PFSK-1 (cell line): ENCODE measurements around the gene SRMS.

ENCODE experiments used
- FOXP2 ChIP-seq: optimal IDR thresholded peaks from 2 replicates; pipeline ENCODE3; 2011; ENCODE audit warnings: borderline replicate concordance, control low read depth, inconsistent platforms; ENCODE audit not compliant: insufficient read depth; ENCODE audit errors: extremely low read length, extremely low read depth
- POLR2AphosphoS5 ChIP-seq: IDR thresholded peaks from 2 replicates; pipeline ENCODE4 v1.6.1; 2012; ENCODE audit warnings: low read depth, mild to moderate bottlenecking, control low read depth, low read length, moderate library complexity
- SIN3A ChIP-seq: IDR thresholded peaks from 2 replicates; pipeline ENCODE4 v1.6.1; 2012; ENCODE audit warnings: mild to moderate bottlenecking, low read length, moderate library complexity, borderline replicate concordance; ENCODE audit not compliant: insufficient read depth
- TAF1 ChIP-seq: IDR thresholded peaks from 2 replicates; pipeline ENCODE4 v1.6.1; 2012; ENCODE audit warnings: low read length, control low read depth, borderline replicate concordance; ENCODE audit not compliant: insufficient read depth
- TF ChIP-seq, protein P1 (sequence below), 2 experiments: IDR thresholded peaks; 2 replicates each; pipeline versions ENCODE4 v1.6.1 to v1.8.0; 2011 to 2012; ENCODE audit warnings: low read depth in 2 of 2, low read length in 2 of 2, control low read depth in 1 of 2, inconsistent platforms in 1 of 2, mild to moderate bottlenecking in 1 of 2, moderate library complexity in 1 of 2; ENCODE audit not compliant: insufficient read depth in 1 of 2

SRMS gene

DNA sequence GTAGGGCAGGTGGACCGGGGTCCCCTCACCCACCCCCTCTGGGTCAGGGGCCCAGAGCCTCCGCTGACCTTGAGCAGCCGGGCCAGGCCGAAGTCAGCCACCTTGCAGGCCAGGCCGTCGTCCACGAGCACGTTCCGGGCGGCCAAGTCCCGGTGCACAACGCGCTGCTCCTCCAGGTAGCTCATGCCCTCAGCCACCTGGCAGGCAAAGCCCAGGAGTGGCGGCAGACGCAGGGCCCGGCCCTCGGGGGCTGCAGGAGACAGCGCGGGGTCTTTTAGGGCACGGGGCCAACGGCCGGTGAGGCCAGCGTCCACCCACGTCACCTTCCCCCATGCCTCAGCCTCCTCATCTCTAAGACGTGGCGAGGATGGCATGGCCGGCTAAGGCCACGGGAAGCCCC, 6.2 kb downstream of the SRMS start:
- TF ChIP-seq POLR2AphosphoS5 = no peak
- TF ChIP-seq TAF1 = no peak
- TF ChIP-seq, protein P1, sequence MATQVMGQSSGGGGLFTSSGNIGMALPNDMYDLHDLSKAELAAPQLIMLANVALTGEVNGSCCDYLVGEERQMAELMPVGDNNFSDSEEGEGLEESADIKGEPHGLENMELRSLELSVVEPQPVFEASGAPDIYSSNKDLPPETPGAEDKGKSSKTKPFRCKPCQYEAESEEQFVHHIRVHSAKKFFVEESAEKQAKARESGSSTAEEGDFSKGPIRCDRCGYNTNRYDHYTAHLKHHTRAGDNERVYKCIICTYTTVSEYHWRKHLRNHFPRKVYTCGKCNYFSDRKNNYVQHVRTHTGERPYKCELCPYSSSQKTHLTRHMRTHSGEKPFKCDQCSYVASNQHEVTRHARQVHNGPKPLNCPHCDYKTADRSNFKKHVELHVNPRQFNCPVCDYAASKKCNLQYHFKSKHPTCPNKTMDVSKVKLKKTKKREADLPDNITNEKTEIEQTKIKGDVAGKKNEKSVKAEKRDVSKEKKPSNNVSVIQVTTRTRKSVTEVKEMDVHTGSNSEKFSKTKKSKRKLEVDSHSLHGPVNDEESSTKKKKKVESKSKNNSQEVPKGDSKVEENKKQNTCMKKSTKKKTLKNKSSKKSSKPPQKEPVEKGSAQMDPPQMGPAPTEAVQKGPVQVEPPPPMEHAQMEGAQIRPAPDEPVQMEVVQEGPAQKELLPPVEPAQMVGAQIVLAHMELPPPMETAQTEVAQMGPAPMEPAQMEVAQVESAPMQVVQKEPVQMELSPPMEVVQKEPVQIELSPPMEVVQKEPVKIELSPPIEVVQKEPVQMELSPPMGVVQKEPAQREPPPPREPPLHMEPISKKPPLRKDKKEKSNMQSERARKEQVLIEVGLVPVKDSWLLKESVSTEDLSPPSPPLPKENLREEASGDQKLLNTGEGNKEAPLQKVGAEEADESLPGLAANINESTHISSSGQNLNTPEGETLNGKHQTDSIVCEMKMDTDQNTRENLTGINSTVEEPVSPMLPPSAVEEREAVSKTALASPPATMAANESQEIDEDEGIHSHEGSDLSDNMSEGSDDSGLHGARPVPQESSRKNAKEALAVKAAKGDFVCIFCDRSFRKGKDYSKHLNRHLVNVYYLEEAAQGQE (IDR thresholded peaks at IDR 0.05; ENCODE audit: insufficient read depth in 1 of 2, low read depth in 2 of 2, low read length in 2 of 2) = no peak
- no peak for TF ChIP-seq FOXP2
- no peak for TF ChIP-seq SIN3A

DNA sequence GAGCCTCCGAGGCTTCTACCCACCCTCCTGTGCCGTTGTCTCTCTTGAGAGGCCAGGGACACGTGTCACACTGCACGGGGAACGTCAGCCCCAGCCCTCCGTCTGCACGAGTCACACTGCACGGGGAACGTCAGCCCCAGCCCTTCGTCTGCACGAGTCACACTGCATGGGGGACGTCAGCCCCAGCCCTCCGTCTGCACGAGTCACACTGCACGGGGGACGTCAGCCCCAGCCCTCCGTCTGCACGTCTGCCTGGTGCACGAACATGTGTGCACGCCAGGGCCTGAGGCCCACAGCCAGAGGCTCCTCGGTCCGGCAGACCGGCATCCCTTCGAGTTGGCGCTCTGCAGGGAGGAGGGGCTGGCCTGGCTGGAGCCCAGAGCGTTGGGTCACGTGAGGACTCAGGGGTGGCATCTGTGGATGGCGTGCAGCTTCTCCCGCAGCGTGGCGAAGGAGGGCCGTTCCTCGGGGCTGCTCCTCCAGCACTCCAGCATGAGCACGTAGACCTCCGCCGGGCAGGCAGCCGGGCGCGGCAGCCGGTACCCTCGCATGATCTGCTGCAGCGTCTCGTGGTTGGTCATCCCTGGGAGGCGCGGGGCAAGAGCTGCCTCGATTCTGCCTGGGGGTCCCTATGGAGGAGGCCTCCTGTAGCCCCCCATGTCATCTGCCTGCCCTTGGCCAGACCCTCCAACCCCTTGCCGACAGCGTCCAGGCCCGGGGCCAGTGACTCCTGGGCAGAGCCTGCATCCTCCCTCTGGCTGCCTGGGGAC, 6.9 kb downstream of the SRMS start:
- TF ChIP-seq TAF1 (no peak), POLR2AphosphoS5 (no peak), FOXP2 (no peak), SIN3A (no peak)
- TF ChIP-seq, protein P1 (IDR thresholded peaks at IDR 0.05; ENCODE audit: insufficient read depth in 1 of 2, low read depth in 2 of 2, low read length in 2 of 2) = no peak

DNA sequence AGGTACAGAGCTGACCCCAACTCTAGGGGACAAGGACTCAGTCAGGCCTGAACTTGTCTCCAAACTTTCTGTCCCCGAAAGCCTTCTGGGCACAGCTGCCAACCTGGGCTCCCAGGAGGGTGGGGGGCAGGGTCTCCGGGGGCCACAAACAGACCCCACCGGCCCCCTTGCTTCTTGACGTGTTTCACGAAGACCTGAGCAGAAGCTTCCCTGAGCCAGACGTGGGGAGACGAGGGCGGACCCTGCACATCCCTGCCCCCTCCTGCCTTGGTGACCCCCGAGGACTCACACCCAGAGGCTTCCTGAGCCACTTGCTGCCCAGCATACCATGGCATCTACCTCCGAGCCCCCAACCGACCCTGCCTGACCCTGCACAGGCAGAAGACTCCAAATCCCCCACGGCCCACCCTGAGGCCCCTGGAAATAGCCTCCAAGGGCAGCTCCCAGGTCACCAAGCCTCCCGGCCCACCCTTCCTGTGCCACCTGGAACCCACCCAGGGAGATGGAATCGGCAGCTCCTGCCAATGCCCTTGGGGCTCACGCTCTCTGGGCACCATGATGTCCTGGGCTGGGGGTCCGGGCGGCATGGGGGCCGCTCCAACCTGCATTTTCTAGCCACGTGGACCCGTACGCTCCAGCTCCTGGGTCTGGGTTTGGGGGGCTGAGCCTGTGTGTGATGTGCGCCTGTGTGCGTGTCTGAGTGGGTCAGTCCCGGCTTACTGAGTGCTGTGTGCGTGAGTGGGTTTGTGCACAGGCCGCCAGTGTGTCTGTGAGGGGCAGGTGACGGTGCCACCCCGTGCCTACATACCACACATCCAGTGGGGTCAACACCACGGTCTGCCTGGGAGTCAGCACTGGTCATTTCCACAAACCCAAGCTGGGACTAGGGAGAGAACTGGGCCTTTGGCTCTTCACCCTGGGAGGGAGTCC, 7.8 kb downstream of the SRMS start:
- TF ChIP-seq SIN3A (no peak), FOXP2 (no peak), TAF1 (no peak), POLR2AphosphoS5 (no peak)
- TF ChIP-seq, protein P1 (IDR thresholded peaks at IDR 0.05; ENCODE audit: insufficient read depth in 1 of 2, low read depth in 2 of 2, low read length in 2 of 2) = no peak

DNA sequence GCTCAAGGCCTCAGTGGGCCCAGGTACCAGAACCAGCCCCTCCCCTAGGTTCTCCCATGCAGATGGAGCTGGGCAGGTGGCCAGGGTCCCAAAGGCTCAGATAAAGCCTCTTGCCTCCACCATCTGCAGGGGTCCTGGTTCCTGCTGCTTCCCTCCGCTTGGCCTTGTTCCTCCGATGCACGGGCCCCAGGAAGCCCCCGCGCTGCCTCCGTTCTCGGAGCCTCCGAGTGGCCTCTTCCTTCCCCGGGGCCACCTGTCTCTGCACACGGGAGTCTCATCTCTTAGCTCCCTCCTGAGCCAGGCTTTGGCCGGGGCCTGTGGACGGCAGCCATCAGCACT, 8.5 kb downstream of the SRMS start:
- TF ChIP-seq SIN3A = no peak
- TF ChIP-seq, protein P1 (IDR thresholded peaks at IDR 0.05; ENCODE audit: insufficient read depth in 1 of 2, low read depth in 2 of 2, low read length in 2 of 2) = no peak
- TF ChIP-seq FOXP2 = no peak
- TF ChIP-seq POLR2AphosphoS5 = no peak
- no peak for TF ChIP-seq TAF1
